Adrenal gland (tissue), 5 donors: ENCODE results near the gene TFDP2.
"Not testable (repeated sequence)": the region's sequence is repeated elsewhere in the genome, so short reads cannot be mapped to it uniquely, and the experiment has no call there.

Source experiments
- CTCF ChIP-seq, 6 experiments: fragments of 450-650 bp in 4 of 6; fragments of 200-600 bp in 2 of 6; sonication (generic) in 1 of 6; IDR thresholded peaks; 1 replicate in 5 of 6; 2 replicates in 1 of 6; pipeline versions ENCODE4 v1.5.1 to v1.8.0; 2016 to 2021; ENCODE audit warnings: antibody characterized with exemption in 6 of 6, mild to moderate bottlenecking in 2 of 6, moderate library complexity in 1 of 6
- POLR2A ChIP-seq, 2 donors: fragments of 450-650 bp; IDR thresholded peaks; one replicate each; pipeline ENCODE4 v1.6.1; 2017; ENCODE audit warnings: antibody characterized with exemption in 2 of 2, mild to moderate bottlenecking in 2 of 2, moderate library complexity in 1 of 2
- donor health status: DM: no; HTN: no; CAD: no.

GRCh38 chr3:141909986-141910385 lies 239.4 kb downstream of the TFDP2 start:
- not testable (repeated sequence) for TF ChIP-seq POLR2A, CTCF (IDR thresholded peaks at IDR 0.05)
